Measurements from ENCODE around the gene PIAS1. TPM values are rescaled to one million over a fixed set of nuclear protein-coding genes. Genes with fewer than 3 reads are reported as not detected.

Gene PIAS1
- total RNA-seq, 5 donors from 2014 or later (not counting 1 experiment from before 2014, with no cell fraction given), result 63.7 to 96.5 (median 70.3) TPM

GRCh38 chr15:68241088-68241935 lies 187.2 kb downstream of the PIAS1 start:
- no peak for ATAC-seq (replicated peaks in 1 of 4)
- H3K27me3 ChIP-seq (replicated peaks in 1 of 2; ENCODE audit: control insufficient read depth in 2 of 2, extremely low read depth in 1 of 2, insufficient read depth in 2 of 2, low read length in 1 of 2), result no peaks in the 10 kb centered on the region
- H3K4me3 ChIP-seq (ENCODE audit: control insufficient read depth in 1 of 2, extremely low read depth in 1 of 2, low read length in 1 of 2), result no peak overlapping the region
- ChIA-PET CTCF (interaction anchor here in 1 of 2 donors (0.6 kb wide), 1 partner anchor 9 kb away, joined by 3 read pairs; no protein-coding TSS in a partner anchor), POLR2A (no interaction called here)
- H3K36me3 ChIP-seq (ENCODE audit: control insufficient read depth in 2 of 2, extremely low read depth in 1 of 2, insufficient read depth in 1 of 2, low read length in 1 of 2), result no peaks in the 10 kb centered on the region
- H3K27ac Mint-ChIP-seq, result no peak overlapping the region
- no peak overlapping the region for H3K4me3 Mint-ChIP-seq
- DNase-seq, result no peak
- H3K36me3 Mint-ChIP-seq, result peaks cover 6% of the 10 kb centered on the region
- H3K4me1 ChIP-seq (ENCODE audit: control insufficient read depth in 1 of 2, extremely low read depth in 1 of 2, insufficient read depth in 2 of 2, low read length in 2 of 2), result no peaks in the 10 kb centered on the region
- H3K27me3 Mint-ChIP-seq, result peaks cover 0 to 6% of the 10 kb centered on the region in 2 donors
- peaks cover 11 to 26% (median 11%) of the 10 kb centered on the region in 3 donors for H3K9me3 Mint-ChIP-seq
- H3K27ac ChIP-seq (ENCODE audit: low read length), result no peak overlapping the region
- 73% methylated on average over 3 of the region's 5 CpGs for WGBS (ENCODE audit: insufficient coverage)
- no peaks in the 10 kb centered on the region for H3K4me1 Mint-ChIP-seq
- no peaks in the 10 kb centered on the region for H3K9me3 ChIP-seq

Other genes with a start within 250 kb of the PIAS1 start
- 1 to 10 TPM in 3 of 5 donors, under 1 TPM in 2; 0.79 to 2.7 (median 1.3) TPM for gene SKOR1, start 228.8 kb upstream of the PIAS1 start, total RNA-seq
- gene RNU6-1, start 214.3 kb upstream of the PIAS1 start, total RNA-seq, result not detected
- 1 to 10 TPM; 2.4 to 5.4 (median 3.3) TPM for gene CALML4, start 151.0 kb downstream of the PIAS1 start, total RNA-seq
- gene CLN6, start 175.4 kb downstream of the PIAS1 start, total RNA-seq, result 10 to 100 TPM; 15.4 to 24.0 (median 17.9) TPM
- 10 to 100 TPM; 36.9 to 75.8 (median 55.3) TPM for gene FEM1B, start 223.4 kb downstream of the PIAS1 start, total RNA-seq